ENCODE measurements around the gene LSM14A.
"Not testable (repeated sequence)": the region's sequence is repeated elsewhere in the genome, so short reads cannot be mapped to it uniquely, and the experiment has no call there.

Gene LSM14A

GRCh38 chr19:34171877-34172660, at the start of gene LSM14A:
TSS of gene LSM14A (plus strand) at chr19:34172504. CDS start at chr19:34172643, 139 bp downstream.
- in situ Hi-C loops (cut with HindIII; ENCODE audit: low sequenced_read_pairs): loop anchor here (5.0 kb wide), 1 partner anchor 60 kb away; no protein-coding TSS in a partner anchor

GRCh38 chr19:34124828-34125227, 47.5 kb upstream of the LSM14A start:
- in situ Hi-C loops (cut with HindIII; ENCODE audit: low sequenced_read_pairs): no loop called here

- in situ Hi-C loops (cut with HindIII; ENCODE audit: low sequenced_read_pairs): no loop called here
Observed at GRCh38 chr19:34126966-34127365, 45.3 kb upstream of the LSM14A start.

- in situ Hi-C loops (cut with HindIII; ENCODE audit: low sequenced_read_pairs): no loop called here
Observed at GRCh38 chr19:34127684-34128189, 44.6 kb upstream of the LSM14A start.

GRCh38 chr19:34128558-34129250, 43.6 kb upstream of the LSM14A start:
- in situ Hi-C loops (cut with HindIII; ENCODE audit: low sequenced_read_pairs): no loop called here

- in situ Hi-C loops (cut with HindIII; ENCODE audit: low sequenced_read_pairs): no loop called here
Observed at GRCh38 chr19:34131100-34131499, 41.2 kb upstream of the LSM14A start.

GRCh38 chr19:34132145-34132544, 40.2 kb upstream of the LSM14A start:
- in situ Hi-C loops (cut with HindIII; ENCODE audit: low sequenced_read_pairs): not testable (repeated sequence)

GRCh38 chr19:34132706-34133105, 39.6 kb upstream of the LSM14A start:
- in situ Hi-C loops (cut with HindIII; ENCODE audit: low sequenced_read_pairs): not testable (repeated sequence)

- in situ Hi-C loops (cut with HindIII; ENCODE audit: low sequenced_read_pairs): no loop called here
Observed at GRCh38 chr19:34134190-34135053, 37.9 kb upstream of the LSM14A start.

- in situ Hi-C loops (cut with HindIII; ENCODE audit: low sequenced_read_pairs): no loop called here
Observed at GRCh38 chr19:34135054-34135800, 37.1 kb upstream of the LSM14A start.

GRCh38 chr19:34135821-34136611, 36.3 kb upstream of the LSM14A start:
- in situ Hi-C loops (cut with HindIII; ENCODE audit: low sequenced_read_pairs): no loop called here

GRCh38 chr19:34141025-34141424, 31.3 kb upstream of the LSM14A start:
- in situ Hi-C loops (cut with HindIII; ENCODE audit: low sequenced_read_pairs): no loop called here

GRCh38 chr19:34142440-34142839, 29.9 kb upstream of the LSM14A start:
- in situ Hi-C loops (cut with HindIII; ENCODE audit: low sequenced_read_pairs): no loop called here

GRCh38 chr19:34145741-34146202, 26.5 kb upstream of the LSM14A start:
- in situ Hi-C loops (cut with HindIII; ENCODE audit: low sequenced_read_pairs): no loop called here

- in situ Hi-C loops (cut with HindIII; ENCODE audit: low sequenced_read_pairs): no loop called here
Observed at GRCh38 chr19:34148658-34149185, 23.6 kb upstream of the LSM14A start.

GRCh38 chr19:34149873-34150272, 22.4 kb upstream of the LSM14A start:
- in situ Hi-C loops (cut with HindIII; ENCODE audit: low sequenced_read_pairs): no loop called here

- in situ Hi-C loops (cut with HindIII; ENCODE audit: low sequenced_read_pairs): no loop called here
Observed at GRCh38 chr19:34150558-34150957, 21.7 kb upstream of the LSM14A start.

GRCh38 chr19:34151439-34151838, 20.9 kb upstream of the LSM14A start:
- in situ Hi-C loops (cut with HindIII; ENCODE audit: low sequenced_read_pairs): no loop called here

- in situ Hi-C loops (cut with HindIII; ENCODE audit: low sequenced_read_pairs): no loop called here
Observed at GRCh38 chr19:34154401-34154800, 17.9 kb upstream of the LSM14A start.

Data from endothelial cell of hepatic sinusoid (primary cell).